ENCODE measurements around the gene PDE12. TPM values are rescaled to one million over a fixed set of nuclear protein-coding genes. Genes with fewer than 3 reads are reported as not detected.
"Not testable (repeated sequence)": the region's sequence is repeated elsewhere in the genome, so short reads cannot be mapped to it uniquely, and the experiment has no call there.

PDE12 gene
- total RNA-seq, 1 donor from 2014 or later: 12.7 TPM

DNA sequence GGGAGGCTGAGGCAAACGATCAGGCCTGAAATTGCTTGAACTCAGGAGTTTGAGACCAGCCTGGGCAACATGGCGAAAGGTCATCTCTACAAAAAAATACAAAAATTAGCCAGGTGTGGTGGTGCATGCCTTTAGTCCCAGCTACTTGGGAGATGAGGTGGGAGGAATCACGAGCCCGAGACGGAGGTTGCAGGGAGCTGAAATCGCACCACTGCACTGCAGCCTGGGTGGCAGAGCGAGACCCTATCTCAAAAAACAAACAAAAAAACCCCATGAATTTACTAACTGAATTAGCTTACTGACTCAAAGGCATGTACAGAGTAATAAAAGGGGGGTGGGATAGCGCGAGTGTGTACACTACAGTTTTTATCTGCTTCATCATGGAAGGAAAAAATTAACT is 21.7 kb downstream of the PDE12 start:
- DNase-seq (ENCODE audit: low spot score) (no peak), ATAC-seq (no peak)
- intact Hi-C loops (cut with DNase I): no loop called here

- intact Hi-C loops (cut with DNase I): no loop called here
- ATAC-seq (no peak), DNase-seq (ENCODE audit: low spot score) (no peak)
Measured at GRCh38 chr3:57582474-57583168, 26.5 kb downstream of the PDE12 start.

- DNase-seq (ENCODE audit: low spot score) (no peak), ATAC-seq (no peak)
- intact Hi-C loops (cut with DNase I): no loop called here
Measured at GRCh38 chr3:57583544-57583943, 27.5 kb downstream of the PDE12 start.

DNA sequence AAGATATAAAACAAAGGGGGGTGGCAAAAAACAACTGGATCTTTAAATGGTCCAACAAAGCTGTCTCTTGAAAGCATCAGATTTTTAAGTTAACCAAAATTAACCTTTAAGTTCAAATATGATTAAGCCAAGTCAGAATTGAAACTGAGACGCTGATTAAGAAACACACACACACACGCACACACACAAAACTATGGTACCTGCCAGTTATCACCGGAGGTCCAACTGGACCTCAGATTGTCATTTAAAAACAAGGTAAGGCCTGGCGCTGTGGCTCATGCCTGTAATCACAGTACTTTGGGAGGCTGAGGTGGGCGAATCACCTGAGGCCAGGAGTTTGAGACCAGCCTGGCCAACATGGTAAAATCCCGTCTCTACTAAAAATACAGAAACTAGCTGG is 30.7 kb downstream of the PDE12 start:
- intact Hi-C loops (cut with DNase I): no loop called here
- ATAC-seq: no peak
- DNase-seq (ENCODE audit: low spot score): no peak

DNA sequence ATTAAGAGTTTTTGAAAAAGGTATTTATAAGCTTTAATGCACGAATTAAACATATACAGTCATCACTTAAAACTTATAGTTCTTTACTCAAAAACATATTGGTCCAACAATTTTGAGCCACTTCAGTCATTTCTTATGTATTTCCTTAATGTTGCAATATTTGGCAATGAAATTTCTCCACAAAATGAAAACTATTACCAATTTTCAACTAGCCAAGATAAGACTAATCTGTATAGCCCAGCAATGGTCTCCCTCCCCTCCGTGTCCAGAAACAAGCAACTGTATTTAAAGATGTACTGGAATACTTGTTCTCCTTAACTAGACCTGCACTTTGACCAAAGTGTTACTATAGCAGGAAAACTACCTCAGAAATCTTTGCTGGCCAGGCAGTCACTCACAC is 31.8 kb downstream of the PDE12 start:
- intact Hi-C loops (cut with DNase I): no loop called here
- ATAC-seq: no peak
- no peak for DNase-seq (ENCODE audit: low spot score)

DNA sequence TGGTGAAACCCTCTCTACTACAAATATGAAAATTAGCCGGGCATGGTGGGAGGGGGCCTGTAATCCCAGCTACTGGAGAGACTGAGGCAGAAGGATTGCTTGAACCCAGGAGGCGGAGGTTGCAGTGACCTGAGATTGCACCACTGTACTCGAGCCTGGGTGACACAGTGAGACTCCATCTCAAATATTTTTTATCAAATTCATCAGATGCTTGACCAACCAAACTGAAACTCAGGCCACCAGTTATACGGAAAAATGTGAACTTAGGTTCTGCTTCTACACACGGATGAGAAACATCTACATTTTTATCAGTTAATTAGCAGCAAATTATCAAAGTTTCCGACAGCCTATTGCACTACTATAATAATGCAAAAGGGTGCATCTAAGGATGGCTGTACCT is 36.2 kb downstream of the PDE12 start:
- no peak for ATAC-seq
- intact Hi-C loops (cut with DNase I): no loop called here
- no peak for DNase-seq (ENCODE audit: low spot score)

GRCh38 chr3:57594144-57594543 is 38.1 kb downstream of the PDE12 start:
- ATAC-seq: no peak

DNA sequence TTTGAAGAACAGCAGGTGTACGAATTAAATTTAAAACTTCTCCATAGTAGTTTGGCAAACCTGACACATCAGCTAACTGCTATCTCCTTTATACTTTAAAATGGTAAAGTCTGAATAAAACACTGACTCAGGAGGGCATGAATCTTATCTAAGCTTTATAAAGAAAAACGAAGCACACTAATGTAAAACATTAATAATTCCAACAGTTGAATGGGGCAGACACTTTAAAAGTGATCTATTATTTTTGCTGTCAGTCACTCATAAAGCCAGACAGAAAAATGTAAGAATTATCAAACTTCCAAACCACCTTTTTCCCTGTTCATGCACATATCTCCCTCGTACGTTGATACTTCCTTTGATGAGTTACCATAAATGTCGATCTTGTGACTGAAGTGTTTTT is 38.5 kb downstream of the PDE12 start:
- ATAC-seq: no peak
- DNase-seq (ENCODE audit: low spot score): no peak
- intact Hi-C loops (cut with DNase I): no loop called here

More at GRCh38 chr3:57594144-57594543, 38.1 kb downstream of the PDE12 start:
- DNase-seq (ENCODE audit: low spot score): no peak
- intact Hi-C loops (cut with DNase I): no loop called here

- DNase-seq (ENCODE audit: low spot score): peak; percentile 83
- peak; percentile 73 for ATAC-seq
- intact Hi-C loops (cut with DNase I): no loop called here
Measured at GRCh38 chr3:57596495-57597126, 40.5 kb downstream of the PDE12 start.

DNA sequence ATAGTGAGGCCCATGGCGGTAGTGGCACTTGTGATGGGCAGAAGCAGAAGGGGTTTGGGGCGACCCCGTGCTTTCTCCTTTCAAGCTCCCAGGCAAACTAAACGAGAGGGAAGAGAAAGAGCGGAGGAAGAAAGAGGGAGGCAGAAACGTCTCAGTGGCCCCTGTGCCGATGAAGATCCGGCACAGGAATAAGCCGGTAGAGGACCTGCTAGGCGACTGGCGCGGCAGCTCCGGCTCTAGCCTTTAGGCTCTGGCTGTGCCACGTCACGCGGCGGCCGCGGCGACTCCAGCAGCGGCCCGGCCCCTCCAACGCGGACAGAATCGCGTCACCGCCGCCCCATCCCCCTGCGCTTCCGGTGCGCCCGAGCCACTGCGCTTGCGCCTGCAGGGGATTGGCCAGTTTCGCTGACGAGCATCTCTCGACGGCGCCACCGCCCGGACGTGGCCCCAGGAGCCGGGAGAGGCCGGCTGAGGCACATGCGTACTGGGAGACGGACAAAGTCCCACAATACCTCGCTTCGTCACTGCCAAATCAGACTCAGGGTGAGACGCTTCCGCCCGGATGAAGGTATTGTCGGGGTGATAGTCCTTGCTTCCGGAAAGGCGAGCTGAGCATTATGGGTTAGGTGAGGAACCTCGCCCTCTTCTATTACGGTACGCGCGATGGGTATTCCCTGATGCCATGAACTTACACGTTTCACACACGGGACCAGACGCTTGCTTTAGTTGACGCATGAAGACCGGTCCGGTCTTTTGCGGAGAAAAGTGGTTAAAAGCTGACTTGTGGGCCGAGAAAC is 41.3 kb downstream of the PDE12 start, which contains the start of gene ARF4:
Gene ARF4 (minus strand): TSS at position 218 of the 797 bp plus-strand sequence. CDS start 204 bp downstream, at position 14.
- intact Hi-C loops (cut with DNase I): no loop called here
- peak; percentile 99 for DNase-seq (ENCODE audit: low spot score)
- ATAC-seq: peak; percentile 98

- intact Hi-C loops (cut with DNase I): no loop called here
- no peak for ATAC-seq
Measured at GRCh38 chr3:57598765-57599360, 42.8 kb downstream of the PDE12 start.

DNA sequence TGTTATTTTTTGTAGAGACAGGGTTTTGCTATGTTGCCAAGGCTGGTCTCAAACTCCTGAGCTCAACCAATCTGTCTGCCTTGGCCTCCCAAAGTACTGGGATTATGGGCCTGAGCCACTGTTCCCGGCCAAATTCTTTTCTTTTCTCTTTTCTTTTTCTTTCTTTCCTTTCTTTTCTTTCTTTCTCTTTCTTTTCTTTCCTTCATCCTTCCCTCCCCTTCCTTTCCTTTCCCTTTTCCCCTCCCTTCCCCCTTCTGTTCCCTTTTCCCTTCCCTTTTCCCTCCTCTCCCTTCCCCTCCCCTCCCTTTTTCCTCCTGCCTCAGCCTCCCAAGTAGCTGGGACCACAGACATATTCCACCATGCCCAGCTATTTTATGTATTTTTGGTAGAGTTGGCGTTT is 44.1 kb downstream of the PDE12 start:
- ATAC-seq (no peak), DNase-seq (ENCODE audit: low spot score) (no peak)
- intact Hi-C loops (cut with DNase I): no loop called here

More at GRCh38 chr3:57598765-57599360, 42.8 kb downstream of the PDE12 start:
- DNase-seq (ENCODE audit: low spot score): no peak

- intact Hi-C loops (cut with DNase I): no loop called here
- no peak for ATAC-seq
- no peak for DNase-seq (ENCODE audit: low spot score)
Measured at GRCh38 chr3:57604971-57605370, 48.9 kb downstream of the PDE12 start.

- intact Hi-C loops (cut with DNase I): no loop called here
- DNase-seq (ENCODE audit: low spot score) (no peak), ATAC-seq (no peak)
Measured at GRCh38 chr3:57605683-57606082, 49.6 kb downstream of the PDE12 start.

DNA sequence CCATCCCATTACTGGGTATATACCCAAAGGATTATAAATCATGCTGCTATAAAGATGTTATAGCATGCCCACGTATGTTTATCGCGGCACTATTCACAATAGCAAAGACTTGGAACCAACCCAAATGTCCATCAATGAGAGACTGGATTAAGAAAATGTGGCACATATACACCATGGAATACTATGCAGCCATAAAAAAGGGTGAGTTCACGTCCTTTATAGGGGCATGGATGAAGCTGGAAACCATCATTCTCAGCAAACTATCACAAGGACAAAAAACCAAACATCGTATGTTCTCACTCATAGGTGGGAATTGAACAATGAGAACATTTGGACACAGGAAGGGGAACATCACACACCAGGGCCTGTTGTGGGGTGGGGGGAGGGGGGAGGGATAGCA is 55.8 kb downstream of the PDE12 start:
- intact Hi-C loops (cut with DNase I); ATAC-seq; DNase-seq (ENCODE audit: low spot score): not testable (repeated sequence)

DNA sequence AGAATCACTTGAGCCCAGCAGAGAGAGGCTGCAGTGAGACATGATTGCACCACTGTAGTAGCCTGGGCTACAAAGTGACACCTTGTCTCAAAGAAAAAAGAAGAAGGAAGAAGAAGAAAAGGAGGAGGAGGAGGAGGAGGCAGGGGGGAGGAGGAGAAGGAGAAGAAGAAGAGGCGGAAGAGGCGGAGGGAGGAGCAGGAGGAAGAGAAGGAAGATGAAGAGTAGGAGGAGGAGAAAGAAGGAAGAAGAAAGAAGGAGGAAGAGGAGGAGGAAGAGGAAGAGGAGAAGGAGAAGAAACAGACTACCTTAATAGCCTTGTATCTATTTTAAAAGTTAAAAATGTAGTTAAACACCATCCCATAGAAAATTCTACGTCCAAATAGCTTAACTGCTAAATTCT is 60.2 kb downstream of the PDE12 start:
- intact Hi-C loops (cut with DNase I): no loop called here
- ATAC-seq (no peak), DNase-seq (ENCODE audit: low spot score) (no peak)

Data from sciatic nerve (tissue), 2 donors.